ENCODE data around the gene SHLD1.

Gene SHLD1

DNA sequence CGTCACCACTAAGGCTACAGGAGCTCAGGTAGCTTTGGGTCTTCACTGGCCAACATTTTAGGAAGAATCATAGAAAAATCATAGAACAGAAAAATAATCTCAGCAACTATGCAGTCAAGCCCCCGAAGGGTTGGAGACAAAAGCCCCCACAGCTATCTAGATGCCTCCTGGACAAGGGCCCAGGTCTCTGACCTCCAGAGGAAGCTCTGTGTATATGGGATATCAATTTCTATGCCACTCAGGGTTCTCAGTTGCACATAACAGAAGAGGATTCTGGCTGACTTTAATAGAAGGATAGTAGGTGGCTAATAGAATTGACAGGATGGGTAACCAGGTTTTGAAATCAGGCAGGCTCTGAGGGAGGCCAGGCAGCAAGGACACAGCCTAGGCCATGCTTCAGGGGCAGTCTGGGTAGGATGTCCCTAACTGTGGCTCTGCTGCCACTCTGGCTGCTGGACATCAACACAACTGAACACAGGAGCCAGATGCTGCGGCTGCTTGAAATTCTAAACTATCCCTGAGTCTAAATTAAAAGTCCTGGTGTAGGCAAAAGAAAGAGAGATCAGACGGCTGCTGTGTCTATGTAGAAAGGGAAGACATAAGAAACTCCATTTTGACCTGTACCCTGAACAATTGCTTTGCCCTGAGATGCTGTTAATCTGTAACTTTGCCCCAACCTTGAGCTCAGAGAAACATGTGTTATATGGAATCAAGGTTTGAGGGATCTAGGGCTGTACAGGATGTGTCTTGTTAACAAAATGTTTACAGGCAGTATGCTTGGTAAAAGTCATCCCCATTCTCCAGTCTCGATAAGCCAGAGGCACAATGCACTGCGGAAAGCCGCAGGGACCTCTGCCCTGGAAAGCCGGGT, 134.5 kb downstream of the SHLD1 start:
- Histone ChIP-seq H3K9me3 (no peaks in the 10 kb centered on the region), H3K36me3 (no peaks in the 10 kb centered on the region), H3K4me1 (ENCODE audit: control insufficient read depth in 1 of 2, insufficient read depth in 1 of 2, low read depth in 1 of 2, low read length in 1 of 2) (peaks cover 0 to 7% of the 10 kb centered on the region in 2 experiments), H3K4me3 (ENCODE audit: low read depth in 1 of 2, low read length in 1 of 2) (no peak overlapping the region), H3K27ac (no peak overlapping the region), H3K27me3 (no peaks in the 10 kb centered on the region)
- TF ChIP-seq, protein P1, sequence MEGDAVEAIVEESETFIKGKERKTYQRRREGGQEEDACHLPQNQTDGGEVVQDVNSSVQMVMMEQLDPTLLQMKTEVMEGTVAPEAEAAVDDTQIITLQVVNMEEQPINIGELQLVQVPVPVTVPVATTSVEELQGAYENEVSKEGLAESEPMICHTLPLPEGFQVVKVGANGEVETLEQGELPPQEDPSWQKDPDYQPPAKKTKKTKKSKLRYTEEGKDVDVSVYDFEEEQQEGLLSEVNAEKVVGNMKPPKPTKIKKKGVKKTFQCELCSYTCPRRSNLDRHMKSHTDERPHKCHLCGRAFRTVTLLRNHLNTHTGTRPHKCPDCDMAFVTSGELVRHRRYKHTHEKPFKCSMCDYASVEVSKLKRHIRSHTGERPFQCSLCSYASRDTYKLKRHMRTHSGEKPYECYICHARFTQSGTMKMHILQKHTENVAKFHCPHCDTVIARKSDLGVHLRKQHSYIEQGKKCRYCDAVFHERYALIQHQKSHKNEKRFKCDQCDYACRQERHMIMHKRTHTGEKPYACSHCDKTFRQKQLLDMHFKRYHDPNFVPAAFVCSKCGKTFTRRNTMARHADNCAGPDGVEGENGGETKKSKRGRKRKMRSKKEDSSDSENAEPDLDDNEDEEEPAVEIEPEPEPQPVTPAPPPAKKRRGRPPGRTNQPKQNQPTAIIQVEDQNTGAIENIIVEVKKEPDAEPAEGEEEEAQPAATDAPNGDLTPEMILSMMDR (IDR thresholded peaks at IDR 0.05) = no peak

DNA sequence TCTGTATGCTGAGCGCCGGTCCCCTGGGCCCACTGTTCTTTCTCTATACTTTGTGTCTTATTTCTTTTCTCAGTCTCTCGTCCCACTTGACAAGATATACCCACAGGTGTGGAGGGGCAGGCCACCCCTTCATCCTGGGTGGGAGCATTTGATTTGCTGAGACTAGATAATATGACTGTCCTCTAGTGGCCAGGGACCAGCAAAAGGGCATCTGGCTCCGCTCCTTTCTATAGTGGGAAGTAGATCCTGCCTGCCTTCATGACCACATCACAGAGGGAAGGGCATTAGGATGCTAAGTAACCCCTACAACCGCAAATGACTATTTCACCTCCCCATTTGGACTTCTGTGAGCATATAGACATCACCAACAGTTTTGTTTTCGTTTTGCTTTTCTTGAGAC, 135.7 kb downstream of the SHLD1 start:
- no peak overlapping the region for H3K4me3 ChIP-seq (ENCODE audit: low read depth in 1 of 2, low read length in 1 of 2)
- no peaks in the 10 kb centered on the region for H3K36me3 ChIP-seq
- H3K4me1 ChIP-seq (ENCODE audit: control insufficient read depth in 1 of 2, insufficient read depth in 1 of 2, low read depth in 1 of 2, low read length in 1 of 2) = peaks cover 0 to 7% of the 10 kb centered on the region in 2 experiments
- no peaks in the 10 kb centered on the region for H3K27me3 ChIP-seq
- no peaks in the 10 kb centered on the region for H3K9me3 ChIP-seq
- no peak overlapping the region for H3K27ac ChIP-seq
- TF ChIP-seq, protein P1 (IDR thresholded peaks at IDR 0.05) = no peak

DNA sequence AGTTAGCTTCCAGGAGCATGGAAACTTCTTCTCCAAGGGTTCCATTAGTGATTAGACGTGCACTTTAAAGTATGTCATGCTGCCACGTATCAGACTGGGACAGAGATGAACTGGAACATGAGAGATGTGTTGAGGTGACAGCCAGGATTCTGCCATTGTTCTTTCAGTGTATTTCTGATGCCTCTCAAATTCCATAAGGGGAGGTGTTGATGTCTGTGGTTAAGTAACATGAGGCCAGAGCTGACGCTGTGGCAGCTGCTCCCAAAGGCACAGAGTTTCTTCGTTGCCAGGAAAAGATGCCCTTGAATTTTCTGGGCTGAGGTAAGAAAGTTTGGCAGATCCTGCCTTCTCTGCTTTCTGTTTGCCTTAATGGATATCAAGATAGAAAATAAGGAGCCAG, 136.6 kb downstream of the SHLD1 start:
- Histone ChIP-seq H3K4me3 (ENCODE audit: low read depth in 1 of 2, low read length in 1 of 2) (no peak overlapping the region), H3K27me3 (no peaks in the 10 kb centered on the region)

DNA sequence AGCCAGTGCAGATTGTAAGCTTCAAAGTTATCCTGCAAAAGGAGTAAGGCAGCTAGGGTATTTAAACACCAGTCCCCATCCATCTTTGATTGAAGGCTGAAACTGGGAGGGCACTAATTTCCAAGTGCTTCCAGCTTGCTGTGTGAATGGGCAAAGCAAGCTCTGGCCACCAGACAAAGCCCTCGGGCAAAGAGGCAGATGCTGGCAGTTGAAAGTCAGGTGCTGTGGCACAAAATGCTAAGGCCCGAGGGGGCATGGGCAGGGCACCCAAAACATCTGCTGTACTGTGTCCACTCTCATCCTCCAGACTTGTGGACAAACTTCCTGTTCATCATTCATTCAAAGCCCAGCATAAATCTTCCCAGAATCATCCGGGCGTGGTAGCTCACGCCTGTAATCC, 137.2 kb downstream of the SHLD1 start:
- H3K4me3 ChIP-seq (ENCODE audit: low read depth in 1 of 2, low read length in 1 of 2) = no peak overlapping the region
- TF ChIP-seq, protein P1 (IDR thresholded peaks at IDR 0.05) = no peak
- no peaks in the 10 kb centered on the region for H3K36me3 ChIP-seq
- no peaks in the 10 kb centered on the region for H3K4me1 ChIP-seq (ENCODE audit: control insufficient read depth in 1 of 2, insufficient read depth in 1 of 2, low read depth in 1 of 2, low read length in 1 of 2)
- H3K27ac ChIP-seq = no peak overlapping the region
- H3K9me3 ChIP-seq = no peaks in the 10 kb centered on the region
- no peaks in the 10 kb centered on the region for H3K27me3 ChIP-seq

More for the DNA sequence above, 136.6 kb downstream of the SHLD1 start:
- Histone ChIP-seq H3K36me3 (no peaks in the 10 kb centered on the region), H3K27ac (no peak overlapping the region), H3K4me1 (ENCODE audit: control insufficient read depth in 1 of 2, insufficient read depth in 1 of 2, low read depth in 1 of 2, low read length in 1 of 2) (peaks cover 0 to 5% of the 10 kb centered on the region in 2 experiments), H3K9me3 (no peaks in the 10 kb centered on the region)
- TF ChIP-seq, protein P1 (IDR thresholded peaks at IDR 0.05) = no peak

DNA sequence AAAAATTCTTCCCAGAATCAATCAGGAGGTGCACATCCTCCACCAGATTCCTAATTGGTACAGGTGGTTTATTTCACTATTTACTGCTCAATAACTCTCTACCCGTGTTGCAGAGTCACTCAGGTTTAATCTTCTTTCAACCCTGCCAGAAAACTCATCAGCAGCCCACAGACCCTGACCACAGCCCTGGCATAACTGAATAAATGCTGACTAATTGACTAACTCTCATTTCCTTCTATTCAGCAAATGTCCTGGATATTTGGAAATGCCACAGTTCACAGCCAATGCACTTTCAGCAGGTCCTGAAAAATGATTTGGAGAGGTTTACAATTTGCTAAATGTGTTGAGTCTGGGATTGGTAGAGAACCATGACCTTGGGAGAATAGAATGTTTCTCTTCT, 137.8 kb downstream of the SHLD1 start:
- H3K4me1 ChIP-seq (ENCODE audit: control insufficient read depth in 1 of 2, insufficient read depth in 1 of 2, low read depth in 1 of 2, low read length in 1 of 2) = no peaks in the 10 kb centered on the region
- H3K27ac ChIP-seq = no peak overlapping the region
- TF ChIP-seq, protein P1 (IDR thresholded peaks at IDR 0.05) = no peak
- H3K4me3 ChIP-seq (ENCODE audit: low read depth in 1 of 2, low read length in 1 of 2) = no peak overlapping the region
- no peaks in the 10 kb centered on the region for H3K9me3 ChIP-seq
- H3K27me3 ChIP-seq = no peaks in the 10 kb centered on the region
- no peaks in the 10 kb centered on the region for H3K36me3 ChIP-seq
